K562 (cell line): ENCODE data around the gene OTOGL. TPM values are rescaled to one million over a fixed set of nuclear protein-coding genes. Genes with fewer than 3 reads are reported as not detected.

ENCODE experiments used
- OTX1 ChIP-seq: fragments of 450-650 bp; formaldehyde crosslinking; IDR thresholded peaks from 2 replicates; pipeline ENCODE4 v1.4.0; 2022; ENCODE audit warnings: mild to moderate bottlenecking
- SREBF2 ChIP-seq: sonication (generic); formaldehyde crosslinking; IDR thresholded peaks from 2 replicates; pipeline ENCODE4 v1.4.0; 2020; ENCODE audit warnings: mild to moderate bottlenecking, missing genetic modification reagents
- ZNF384 ChIP-seq: IDR thresholded peaks from 2 replicates; pipeline ENCODE4 v1.6.1; 2012; ENCODE audit warnings: low read depth, low read length, improper control_type of control experiment
- polyA plus RNA-seq, 8 experiments: library from polyadenylated mRNA; depleted of rRNA in 4 of 8; stranded (reverse) in 5 of 8; unstranded in 3 of 8; fragments of >200 nt; fragmentation: Nextera tagmentation in 2 of 8; fragmentation: Illumina TruSeq in 1 of 8; extraction: Ambion mirVana in 2 of 8; extraction: Trizol in 1 of 8; gene quantifications; 2 replicates each; pipeline versions ENCODE4 v1.2.1 to v1.2.3, GENCODE V29; 2011 to 2014; ENCODE audit warnings: inconsistent platforms in 1 of 8, missing spikeins in 1 of 8
- small RNA-seq: library from RNA; depleted of rRNA; stranded (forward); fragments of <200 nt; gene quantifications from one replicate; pipeline ENCODE3, GENCODE V24; 2014
- total RNA-seq, 7 experiments: library from RNA; depleted of rRNA in 6 of 7; stranded (reverse); fragments of >200 nt in 6 of 7; fragmentation: Illumina TruSeq in 2 of 7; extraction: Trizol in 2 of 7; gene quantifications; 2 replicates each; pipeline versions ENCODE4 v1.2.1 to v1.2.3, GENCODE V29; 2011 to 2021; ENCODE audit warnings: low replicate concordance in 1 of 7
- TF ChIP-seq, protein P1 (sequence below): sonication (generic); formaldehyde crosslinking; IDR thresholded peaks from 2 replicates; pipeline ENCODE4 v1.8.0; 2022; ENCODE audit warnings: mild to moderate bottlenecking, missing genetic modification reagents
- TF ChIP-seq, protein P2 (sequence below), 2 experiments: IDR thresholded peaks in 1 of 2; conservative IDR thresholded peaks in 1 of 2; 2 replicates each; pipeline ENCODE4 v1.6.1; 2016; ENCODE audit warnings: low read depth in 2 of 2, mild to moderate bottlenecking in 1 of 2, missing compliant biosample characterization in 1 of 2, missing genetic modification characterization in 1 of 2, moderate library complexity in 1 of 2
- TF ChIP-seq, protein P3 (sequence below), 2 experiments: IDR thresholded peaks; 2 replicates each; pipeline ENCODE4 v1.6.1; 2012; ENCODE audit warnings: improper control_type of control experiment in 2 of 2, low read depth in 2 of 2, low read length in 2 of 2, borderline replicate concordance in 1 of 2

The OTOGL gene
- total and polyA plus RNA-seq, 9 of the 15 experiments (the other 6 are each of a cell fraction or from before 2014, with no cell fraction given): 0.02 to 0.03 TPM; not detected in 7

DNA sequence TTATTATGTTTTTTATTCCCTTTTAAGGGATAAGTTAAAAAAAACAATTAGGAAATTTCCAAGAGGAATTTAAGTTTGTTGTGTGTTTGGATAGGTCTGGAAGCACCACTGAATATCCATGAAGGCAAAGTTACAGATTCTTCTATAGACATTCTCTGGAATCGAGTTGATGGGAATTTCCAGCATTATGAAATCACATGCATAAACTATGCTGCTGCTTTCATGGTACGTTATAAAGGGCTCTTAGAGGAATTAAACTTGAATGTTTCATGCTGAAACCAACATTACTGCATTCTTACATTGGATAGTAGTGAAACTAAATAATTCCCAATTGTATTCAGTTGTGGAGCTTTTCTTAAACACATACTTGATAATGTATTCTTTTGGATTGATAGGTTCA is 323.2 kb downstream of the OTOGL start (continued):
- TF ChIP-seq, protein P1, sequence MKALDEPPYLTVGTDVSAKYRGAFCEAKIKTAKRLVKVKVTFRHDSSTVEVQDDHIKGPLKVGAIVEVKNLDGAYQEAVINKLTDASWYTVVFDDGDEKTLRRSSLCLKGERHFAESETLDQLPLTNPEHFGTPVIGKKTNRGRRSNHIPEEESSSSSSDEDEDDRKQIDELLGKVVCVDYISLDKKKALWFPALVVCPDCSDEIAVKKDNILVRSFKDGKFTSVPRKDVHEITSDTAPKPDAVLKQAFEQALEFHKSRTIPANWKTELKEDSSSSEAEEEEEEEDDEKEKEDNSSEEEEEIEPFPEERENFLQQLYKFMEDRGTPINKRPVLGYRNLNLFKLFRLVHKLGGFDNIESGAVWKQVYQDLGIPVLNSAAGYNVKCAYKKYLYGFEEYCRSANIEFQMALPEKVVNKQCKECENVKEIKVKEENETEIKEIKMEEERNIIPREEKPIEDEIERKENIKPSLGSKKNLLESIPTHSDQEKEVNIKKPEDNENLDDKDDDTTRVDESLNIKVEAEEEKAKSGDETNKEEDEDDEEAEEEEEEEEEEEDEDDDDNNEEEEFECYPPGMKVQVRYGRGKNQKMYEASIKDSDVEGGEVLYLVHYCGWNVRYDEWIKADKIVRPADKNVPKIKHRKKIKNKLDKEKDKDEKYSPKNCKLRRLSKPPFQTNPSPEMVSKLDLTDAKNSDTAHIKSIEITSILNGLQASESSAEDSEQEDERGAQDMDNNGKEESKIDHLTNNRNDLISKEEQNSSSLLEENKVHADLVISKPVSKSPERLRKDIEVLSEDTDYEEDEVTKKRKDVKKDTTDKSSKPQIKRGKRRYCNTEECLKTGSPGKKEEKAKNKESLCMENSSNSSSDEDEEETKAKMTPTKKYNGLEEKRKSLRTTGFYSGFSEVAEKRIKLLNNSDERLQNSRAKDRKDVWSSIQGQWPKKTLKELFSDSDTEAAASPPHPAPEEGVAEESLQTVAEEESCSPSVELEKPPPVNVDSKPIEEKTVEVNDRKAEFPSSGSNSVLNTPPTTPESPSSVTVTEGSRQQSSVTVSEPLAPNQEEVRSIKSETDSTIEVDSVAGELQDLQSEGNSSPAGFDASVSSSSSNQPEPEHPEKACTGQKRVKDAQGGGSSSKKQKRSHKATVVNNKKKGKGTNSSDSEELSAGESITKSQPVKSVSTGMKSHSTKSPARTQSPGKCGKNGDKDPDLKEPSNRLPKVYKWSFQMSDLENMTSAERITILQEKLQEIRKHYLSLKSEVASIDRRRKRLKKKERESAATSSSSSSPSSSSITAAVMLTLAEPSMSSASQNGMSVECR (CRISPR knock-in tag): no peak
- TF ChIP-seq ZNF384: no peak
- no peak for TF ChIP-seq SREBF2
- TF ChIP-seq, protein P2, sequence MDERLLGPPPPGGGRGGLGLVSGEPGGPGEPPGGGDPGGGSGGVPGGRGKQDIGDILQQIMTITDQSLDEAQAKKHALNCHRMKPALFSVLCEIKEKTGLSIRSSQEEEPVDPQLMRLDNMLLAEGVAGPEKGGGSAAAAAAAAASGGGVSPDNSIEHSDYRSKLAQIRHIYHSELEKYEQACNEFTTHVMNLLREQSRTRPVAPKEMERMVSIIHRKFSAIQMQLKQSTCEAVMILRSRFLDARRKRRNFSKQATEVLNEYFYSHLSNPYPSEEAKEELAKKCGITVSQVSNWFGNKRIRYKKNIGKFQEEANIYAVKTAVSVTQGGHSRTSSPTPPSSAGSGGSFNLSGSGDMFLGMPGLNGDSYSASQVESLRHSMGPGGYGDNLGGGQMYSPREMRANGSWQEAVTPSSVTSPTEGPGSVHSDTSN (CRISPR knock-in tag; IDR thresholded peaks at IDR 0.05; ENCODE audit: low read depth): no peak
- TF ChIP-seq, protein P2 (tag; conservative IDR thresholded peaks at IDR 0.05; ENCODE audit: low read depth): no peak
- TF ChIP-seq, protein P3, sequence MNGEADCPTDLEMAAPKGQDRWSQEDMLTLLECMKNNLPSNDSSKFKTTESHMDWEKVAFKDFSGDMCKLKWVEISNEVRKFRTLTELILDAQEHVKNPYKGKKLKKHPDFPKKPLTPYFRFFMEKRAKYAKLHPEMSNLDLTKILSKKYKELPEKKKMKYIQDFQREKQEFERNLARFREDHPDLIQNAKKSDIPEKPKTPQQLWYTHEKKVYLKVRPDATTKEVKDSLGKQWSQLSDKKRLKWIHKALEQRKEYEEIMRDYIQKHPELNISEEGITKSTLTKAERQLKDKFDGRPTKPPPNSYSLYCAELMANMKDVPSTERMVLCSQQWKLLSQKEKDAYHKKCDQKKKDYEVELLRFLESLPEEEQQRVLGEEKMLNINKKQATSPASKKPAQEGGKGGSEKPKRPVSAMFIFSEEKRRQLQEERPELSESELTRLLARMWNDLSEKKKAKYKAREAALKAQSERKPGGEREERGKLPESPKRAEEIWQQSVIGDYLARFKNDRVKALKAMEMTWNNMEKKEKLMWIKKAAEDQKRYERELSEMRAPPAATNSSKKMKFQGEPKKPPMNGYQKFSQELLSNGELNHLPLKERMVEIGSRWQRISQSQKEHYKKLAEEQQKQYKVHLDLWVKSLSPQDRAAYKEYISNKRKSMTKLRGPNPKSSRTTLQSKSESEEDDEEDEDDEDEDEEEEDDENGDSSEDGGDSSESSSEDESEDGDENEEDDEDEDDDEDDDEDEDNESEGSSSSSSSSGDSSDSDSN (IDR thresholded peaks at IDR 0.05; ENCODE audit: borderline replicate concordance in 1 of 2, low read depth in 2 of 2, low read length in 2 of 2): no peak
- TF ChIP-seq OTX1 (CRISPR knock-in tag): no peak

Small RNA genes within 50 kb of the gene (small RNA-seq; reads per million reads assigned to genes)
- gene RN7SKP261 (0.11 reads per million), gene RNU7-106P (not detected)

Other genes with a start within 250 kb of the OTOGL start
- 68.0 and 116 TPM in 2 replicates for gene PPP1R12A, start 164.4 kb upstream of the OTOGL start, total RNA-seq (2014; rRNA removed)
- 106 and 131 TPM in 2 replicates for gene PPP1R12A, start 164.4 kb upstream of the OTOGL start, total RNA-seq (2014; rRNA removed; fragmentation: Illumina TruSeq; extraction: Trizol)
- gene PPP1R12A, start 164.4 kb upstream of the OTOGL start, total RNA-seq (2015; rRNA removed; fragmentation: Illumina TruSeq; extraction: Trizol): 118 and 119 TPM in 2 replicates
- gene PPP1R12A, start 164.4 kb upstream of the OTOGL start, total RNA-seq (2021): 51.9 and 53.3 TPM in 2 replicates
- gene PPP1R12A, start 164.4 kb upstream of the OTOGL start, polyA plus RNA-seq (2011; rRNA removed): 49.3 and 51.3 TPM in 2 replicates
- 83.8 and 109 TPM in 2 replicates for gene PPP1R12A, start 164.4 kb upstream of the OTOGL start, polyA plus RNA-seq (2014; fragmentation: Illumina TruSeq; extraction: Trizol)
- gene PPP1R12A, start 164.4 kb upstream of the OTOGL start, polyA plus RNA-seq (2014; fragmentation: Nextera tagmentation; extraction: Ambion mirVana): 10 to 100 TPM; 26.4 to 42.3 TPM
- 37.0 and 44.1 TPM in 2 replicates for gene PPP1R12A, start 164.4 kb upstream of the OTOGL start, polyA plus RNA-seq (2014; rRNA removed)